Neural progenitor cell (in vitro differentiated cells): Measurements from ENCODE around the gene IL16. TPM values are rescaled to one million over a fixed set of nuclear protein-coding genes. Genes with fewer than 3 reads are reported as not detected.

Experiments used
- DNase-seq: peaks from one replicate; pipeline ENCODE4 v3.0.0-alpha.2; 2016; ENCODE audit warnings: low spot score
- H2AFZ ChIP-seq: fragments of 200-600 bp; sonication (generic); replicated peaks from 2 replicates; pipeline ENCODE4 v1.6.1; 2016; ENCODE audit warnings: antibody characterized with exemption
- H3F3A ChIP-seq: fragments of 200-600 bp; sonication (generic); 2 replicates; pipeline ENCODE4 v1.6.1; 2016; ENCODE audit warnings: antibody characterized with exemption, low read depth
- H3K27ac ChIP-seq: fragments of 200-600 bp; sonication (generic); 2 replicates; pipeline ENCODE4 v1.5.1; 2016; ENCODE audit warnings: mild to moderate bottlenecking
- H3K27me3 ChIP-seq: fragments of 200-600 bp; sonication (generic); 2 replicates; pipeline ENCODE4 v1.6.1; 2016; ENCODE audit warnings: mild to moderate bottlenecking, moderate library complexity
- H3K36me3 ChIP-seq: fragments of 200-600 bp; sonication (generic); 2 replicates; pipeline ENCODE4 v1.5.1; 2016
- H3K4me1 ChIP-seq: fragments of 200-600 bp; sonication (generic); 2 replicates; pipeline ENCODE4 v1.6.1; 2016; ENCODE audit warnings: mixed run types
- H3K4me2 ChIP-seq: fragments of 200-600 bp; sonication (generic); 2 replicates; pipeline ENCODE4 v1.6.1; 2016
- H3K4me3 ChIP-seq: fragments of 200-600 bp; sonication (generic); 2 replicates; pipeline ENCODE4 v1.5.1; 2016
- H3K79me2 ChIP-seq: fragments of 200-600 bp; sonication (generic); 2 replicates; pipeline ENCODE4 v1.6.1; 2016; ENCODE audit warnings: low read depth
- H3K9ac ChIP-seq: fragments of 200-600 bp; sonication (generic); 2 replicates; pipeline ENCODE4 v1.6.1; 2016
- H3K9me3 ChIP-seq: fragments of 200-600 bp; sonication (generic); 2 replicates; pipeline ENCODE4 v1.5.1; 2016; ENCODE audit warnings: low read depth
- H4K20me1 ChIP-seq: fragments of 200-600 bp; sonication (generic); 2 replicates; pipeline ENCODE4 v1.6.1; 2016; ENCODE audit warnings: low read depth
- H3K27ac Mint-ChIP-seq: 3 replicates; pipeline ENCODE4 v1.8.0; 2021; ENCODE audit warnings: mixed read lengths
- H3K27me3 Mint-ChIP-seq: 2 replicates; pipeline ENCODE4 v1.8.0; 2022; ENCODE audit warnings: low read depth, mild to moderate bottlenecking, inconsistent platforms, moderate library complexity, mixed read lengths; ENCODE audit not compliant: insufficient read depth
- H3K36me3 Mint-ChIP-seq: 3 replicates; pipeline ENCODE4 v1.8.0; 2021; ENCODE audit warnings: mixed read lengths
- H3K4me1 Mint-ChIP-seq: 3 replicates; pipeline ENCODE4 v1.8.0; 2021; ENCODE audit warnings: mixed read lengths
- H3K4me3 Mint-ChIP-seq: 3 replicates; pipeline ENCODE4 v1.8.0; 2021; ENCODE audit warnings: mild to moderate bottlenecking, moderate library complexity, mixed read lengths
- H3K9me3 Mint-ChIP-seq: 3 replicates; pipeline ENCODE4 v1.8.0; 2020; ENCODE audit warnings: mixed read lengths
- CTCF ChIP-seq: fragments of 200-600 bp; sonication (generic); IDR thresholded peaks from 2 replicates; pipeline ENCODE4 v1.5.1; 2017; ENCODE audit warnings: antibody characterized with exemption, mild to moderate bottlenecking
- EZH2 ChIP-seq: fragments of 200-600 bp; sonication (generic); IDR thresholded peaks from 2 replicates; pipeline ENCODE4 v1.6.1; 2017; ENCODE audit warnings: antibody characterized with exemption, mild to moderate bottlenecking, moderate library complexity
- EZH2phosphoT487 ChIP-seq: fragments of 200-600 bp; sonication (generic); IDR thresholded peaks from 2 replicates; pipeline ENCODE4 v1.6.1; 2017; ENCODE audit warnings: antibody characterized with exemption
- total RNA-seq: library from RNA; depleted of rRNA; stranded (reverse); fragments of >200 nt; gene quantifications from 2 replicates; pipeline ENCODE4 v1.2.3, GENCODE V29; 2015; ENCODE audit warnings: low replicate concordance

Gene IL16
- total RNA-seq, 1 donor from 2014 or later = not detected

GRCh38 chr15:81295486-81296121 lies 98.9 kb downstream of the IL16 start:
- Mint-ChIP-seq H3K36me3 (no peaks in the 10 kb centered on the region), H3K27ac (no peak overlapping the region), H3K27me3 (peaks cover 8% of the 10 kb centered on the region), H3K4me1 (peaks cover 2% of the 10 kb centered on the region), H3K9me3 (no peaks in the 10 kb centered on the region), H3K4me3 (no peak overlapping the region)
- Histone ChIP-seq H3K9me3 (no peaks in the 10 kb centered on the region), H3K36me3 (no peaks in the 10 kb centered on the region), H2AFZ (no peak overlapping the region), H3K79me2 (no peaks in the 10 kb centered on the region), H3K4me1 (no peaks in the 10 kb centered on the region), H3K9ac (no peak overlapping the region), H3F3A (no peaks in the 10 kb centered on the region), H3K27me3 (no peaks in the 10 kb centered on the region), H3K4me2 (no peak overlapping the region), H3K4me3 (no peak overlapping the region), H3K27ac (no peak overlapping the region), H4K20me1 (no peaks in the 10 kb centered on the region)
- no peak for DNase-seq
- no peak for TF ChIP-seq CTCF
- TF ChIP-seq EZH2 = no peak
- TF ChIP-seq EZH2phosphoT487 = no peak

- H3K4me1 Mint-ChIP-seq = peaks cover 2% of the 10 kb centered on the region
- H3K36me3 ChIP-seq = no peaks in the 10 kb centered on the region
- no peaks in the 10 kb centered on the region for H3K9me3 ChIP-seq
- no peaks in the 10 kb centered on the region for H3K79me2 ChIP-seq
- H3K9ac ChIP-seq = no peak overlapping the region
- no peak overlapping the region for H3K4me3 Mint-ChIP-seq
- H3K27me3 ChIP-seq = no peaks in the 10 kb centered on the region
- no peaks in the 10 kb centered on the region for H3F3A ChIP-seq
- H3K4me1 ChIP-seq = no peaks in the 10 kb centered on the region
- H3K4me3 ChIP-seq = no peak overlapping the region
- no peaks in the 10 kb centered on the region for H3K36me3 Mint-ChIP-seq
- no peak overlapping the region for H2AFZ ChIP-seq
- H3K27ac Mint-ChIP-seq = no peak overlapping the region
- H4K20me1 ChIP-seq = no peaks in the 10 kb centered on the region
- no peaks in the 10 kb centered on the region for H3K9me3 Mint-ChIP-seq
- TF ChIP-seq EZH2phosphoT487 = no peak
- peaks cover 12% of the 10 kb centered on the region for H3K27me3 Mint-ChIP-seq
- no peak for DNase-seq
- no peak overlapping the region for H3K27ac ChIP-seq
- H3K4me2 ChIP-seq = no peak overlapping the region
Observed at GRCh38 chr15:81296186-81296585, 99.5 kb downstream of the IL16 start.

- H3K9me3 Mint-ChIP-seq = no peaks in the 10 kb centered on the region
- H3K36me3 Mint-ChIP-seq = no peaks in the 10 kb centered on the region
- H3K27ac ChIP-seq = no peak overlapping the region
- H3K36me3 ChIP-seq = no peaks in the 10 kb centered on the region
- H3F3A ChIP-seq = no peaks in the 10 kb centered on the region
- H3K4me1 Mint-ChIP-seq = peaks cover 2% of the 10 kb centered on the region
- no peak overlapping the region for H3K4me3 Mint-ChIP-seq
- H3K27ac Mint-ChIP-seq = no peak overlapping the region
- no peak for DNase-seq
- no peak overlapping the region for H3K4me3 ChIP-seq
- TF ChIP-seq CTCF = no peak
- no peak for TF ChIP-seq EZH2
- no peak for TF ChIP-seq EZH2phosphoT487
- no peaks in the 10 kb centered on the region for H3K79me2 ChIP-seq
- no peaks in the 10 kb centered on the region for H3K4me1 ChIP-seq
- H3K9me3 ChIP-seq = no peaks in the 10 kb centered on the region
- H3K27me3 Mint-ChIP-seq = peaks cover 12% of the 10 kb centered on the region
- no peak overlapping the region for H3K4me2 ChIP-seq
- H2AFZ ChIP-seq = no peak overlapping the region
- no peaks in the 10 kb centered on the region for H3K27me3 ChIP-seq
- H3K9ac ChIP-seq = no peak overlapping the region
- no peaks in the 10 kb centered on the region for H4K20me1 ChIP-seq
Observed at GRCh38 chr15:81296673-81297072, 100.0 kb downstream of the IL16 start.

- H3K36me3 Mint-ChIP-seq = no peaks in the 10 kb centered on the region
- peaks cover 13% of the 10 kb centered on the region for H3K27me3 Mint-ChIP-seq
- H3K4me3 Mint-ChIP-seq = no peak overlapping the region
- Histone ChIP-seq H3K27ac (no peak overlapping the region), H3K36me3 (no peaks in the 10 kb centered on the region), H3K4me1 (peaks cover 3% of the 10 kb centered on the region), H3K79me2 (no peaks in the 10 kb centered on the region), H3K9ac (no peak overlapping the region), H3F3A (no peaks in the 10 kb centered on the region), H3K4me2 (no peak overlapping the region), H2AFZ (no peak overlapping the region), H3K4me3 (no peak overlapping the region), H3K27me3 (no peaks in the 10 kb centered on the region), H4K20me1 (no peaks in the 10 kb centered on the region), H3K9me3 (no peaks in the 10 kb centered on the region)
- H3K9me3 Mint-ChIP-seq = no peaks in the 10 kb centered on the region
- H3K4me1 Mint-ChIP-seq = peaks cover 2% of the 10 kb centered on the region
- H3K27ac Mint-ChIP-seq = no peak overlapping the region
- DNase-seq = no peak
- no peak for TF ChIP-seq EZH2phosphoT487
- TF ChIP-seq CTCF = no peak
- TF ChIP-seq EZH2 = no peak
Observed at GRCh38 chr15:81297147-81297572, 100.5 kb downstream of the IL16 start.
